Mesendoderm (in vitro differentiated cells): Measurements from ENCODE around the gene ZDHHC18.

Experiments
- DNase-seq: peaks from one replicate; pipeline ENCODE4 v3.0.0; 2013
- H2AK5ac ChIP-seq: 2 replicates; pipeline ENCODE4 v1.6.1; 2013; ENCODE audit warnings: low read length, inconsistent platforms
- H2BK120ac ChIP-seq: 2 replicates; pipeline ENCODE4 v1.6.1; 2013; ENCODE audit warnings: low read depth, mild to moderate bottlenecking, low read length, moderate library complexity, mixed read lengths
- H2BK15ac ChIP-seq: replicated peaks from 2 replicates; pipeline ENCODE4 v1.6.1; 2013; ENCODE audit warnings: low read depth, mild to moderate bottlenecking, moderate library complexity
- H2BK5ac ChIP-seq: 2 replicates; pipeline ENCODE4 v1.6.1; 2013; ENCODE audit warnings: low read length, inconsistent platforms
- H3K18ac ChIP-seq: 2 replicates; pipeline ENCODE4 v1.6.1; 2013; ENCODE audit warnings: mild to moderate bottlenecking, low read length, mixed read lengths
- H3K23ac ChIP-seq: one replicate; pipeline ENCODE4 v1.6.1; 2013; ENCODE audit warnings: low read length
- H3K27ac ChIP-seq: 2 replicates; pipeline ENCODE4 v1.5.1; 2013; ENCODE audit warnings: low read depth, mild to moderate bottlenecking, inconsistent platforms, low read length, moderate library complexity
- H3K27me3 ChIP-seq: 2 replicates; pipeline ENCODE4 v1.6.1; 2013; ENCODE audit warnings: low read length, control low read depth, mild to moderate bottlenecking, inconsistent platforms; ENCODE audit not compliant: insufficient read depth, poor library complexity
- H3K36me3 ChIP-seq: 2 replicates; pipeline ENCODE4 v1.6.1; 2013; ENCODE audit warnings: low read length, inconsistent platforms; ENCODE audit not compliant: control insufficient read depth, insufficient read depth
- H3K4ac ChIP-seq: one replicate; pipeline ENCODE4 v1.6.1; 2013; ENCODE audit warnings: low read depth, mild to moderate bottlenecking, low read length, moderate library complexity
- H3K4me1 ChIP-seq: 2 replicates; pipeline ENCODE4 v1.6.1; 2013; ENCODE audit warnings: low read depth, low read length, inconsistent platforms; ENCODE audit not compliant: control insufficient read depth
- H3K4me2 ChIP-seq: 2 replicates; pipeline ENCODE4 v1.6.1; 2013; ENCODE audit warnings: low read length
- H3K4me3 ChIP-seq: 2 replicates; pipeline ENCODE4 v1.5.1; 2013; ENCODE audit warnings: mild to moderate bottlenecking, low read length
- H3K56ac ChIP-seq: one replicate; pipeline ENCODE4 v1.6.1; 2013; ENCODE audit warnings: low read length
- H3K79me1 ChIP-seq: 2 replicates; pipeline ENCODE4 v1.6.1; 2013; ENCODE audit warnings: low read length, inconsistent platforms
- H3K79me2 ChIP-seq: 2 replicates; pipeline ENCODE4 v1.6.1; 2013; ENCODE audit warnings: mild to moderate bottlenecking, low read length; ENCODE audit not compliant: control insufficient read depth, insufficient read depth
- H3K9ac ChIP-seq: 2 replicates; pipeline ENCODE4 v1.6.1; 2013; ENCODE audit warnings: low read length, inconsistent platforms
- H4K5ac ChIP-seq: one replicate; pipeline ENCODE4 v1.6.1; 2013; ENCODE audit warnings: low read length
- H4K8ac ChIP-seq: one replicate; pipeline ENCODE4 v1.6.1; 2013; ENCODE audit warnings: low read depth, mild to moderate bottlenecking, control low read depth, low read length, moderate library complexity
- WGBS: extraction: QIAGEN DNeasy Blood & Tissue Kit; methylation state at CpG from one replicate; pipeline ENCODE4 v1.1.7; 2013; ENCODE audit warnings: low lambda C conversion rate, missing lambda C conversion rate; ENCODE audit not compliant: insufficient coverage; ENCODE audit errors: extremely low coverage; 5-methylcytosine and 5-hydroxymethylcytosine counted together

Gene ZDHHC18

DNA sequence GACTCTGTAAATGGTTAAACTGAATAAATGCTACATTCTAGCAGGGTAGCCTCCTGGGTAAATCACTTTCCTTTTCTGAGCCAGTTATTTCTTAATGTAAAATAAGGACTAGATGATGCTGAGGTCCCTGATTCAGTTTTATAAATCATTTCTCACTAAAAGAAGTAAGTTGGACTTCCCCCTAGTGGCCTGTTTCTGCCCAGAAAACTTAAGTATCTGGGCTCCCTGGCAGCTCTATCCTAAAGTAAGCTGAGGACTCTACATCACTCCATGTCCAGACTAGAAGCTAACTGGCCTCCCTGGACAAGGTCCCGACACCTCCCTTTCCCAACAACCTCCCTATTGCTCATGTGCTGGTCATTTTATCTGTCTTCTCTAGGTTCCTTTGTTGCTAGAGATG lies 60.6 kb downstream of the ZDHHC18 start:
- Histone ChIP-seq H3K27me3 (no peaks in the 10 kb centered on the region), H2BK5ac (no peak overlapping the region), H3K79me1 (peaks cover 15% of the 10 kb centered on the region), H4K8ac (no peak overlapping the region), H2AK5ac (no peak overlapping the region), H3K4ac (no peak overlapping the region), H3K4me1 (peaks cover 2% of the 10 kb centered on the region), H2BK15ac (no peak overlapping the region), H3K36me3 (peaks cover 20% of the 10 kb centered on the region), H3K27ac (no peak overlapping the region), H4K5ac (no peak overlapping the region), H3K9ac (no peak overlapping the region), H3K18ac (no peak overlapping the region), H3K4me2 (no peak overlapping the region), H3K56ac (no peak overlapping the region), H3K4me3 (no peak overlapping the region), H3K79me2 (peaks cover 11% of the 10 kb centered on the region), H3K23ac (no peak overlapping the region), H2BK120ac (no peak overlapping the region)
- DNase-seq = peak; percentile 46
- WGBS = no CpG with 5 or more reads among the region's 1 CpG

DNA sequence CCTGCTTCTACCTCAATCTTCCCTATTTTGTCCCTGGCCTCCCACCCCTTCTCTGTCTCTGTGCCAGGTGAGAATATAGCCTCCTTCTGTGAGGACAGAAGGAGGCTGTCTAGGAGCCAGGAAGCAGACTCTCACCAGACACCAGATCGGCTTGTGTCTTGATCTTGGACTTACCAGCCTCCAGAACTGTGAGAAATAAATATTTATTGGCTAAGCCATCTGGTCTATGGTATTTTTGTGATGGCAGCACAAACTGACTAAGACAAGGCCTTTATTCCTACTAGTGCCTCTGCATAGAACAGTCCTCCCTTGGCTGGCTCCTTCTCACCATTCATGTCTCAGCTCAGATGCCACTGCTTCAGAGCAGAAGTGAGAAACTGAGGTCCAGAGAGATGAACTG lies 61.7 kb downstream of the ZDHHC18 start:
- WGBS = no CpG with 5 or more reads among the region's 1 CpG
- H3K4me3 ChIP-seq = no peak overlapping the region
- no peaks in the 10 kb centered on the region for H3K27me3 ChIP-seq
- H2AK5ac ChIP-seq = no peak overlapping the region
- H3K36me3 ChIP-seq = peaks cover 17% of the 10 kb centered on the region
- no peak overlapping the region for H4K5ac ChIP-seq
- no peak overlapping the region for H2BK5ac ChIP-seq
- H3K79me1 ChIP-seq = peaks cover 15% of the 10 kb centered on the region
- H2BK120ac ChIP-seq = no peak overlapping the region
- no peak overlapping the region for H3K4me2 ChIP-seq
- no peak overlapping the region for H3K4ac ChIP-seq
- no peak overlapping the region for H3K56ac ChIP-seq
- H3K9ac ChIP-seq = no peak overlapping the region
- H4K8ac ChIP-seq = no peak overlapping the region
- H3K18ac ChIP-seq = no peak overlapping the region
- no peak overlapping the region for H3K27ac ChIP-seq
- no peak for DNase-seq
- H3K4me1 ChIP-seq = peaks cover 2% of the 10 kb centered on the region
- peaks cover 11% of the 10 kb centered on the region for H3K79me2 ChIP-seq
- no peak overlapping the region for H3K23ac ChIP-seq
- H2BK15ac ChIP-seq = no peak overlapping the region

DNA sequence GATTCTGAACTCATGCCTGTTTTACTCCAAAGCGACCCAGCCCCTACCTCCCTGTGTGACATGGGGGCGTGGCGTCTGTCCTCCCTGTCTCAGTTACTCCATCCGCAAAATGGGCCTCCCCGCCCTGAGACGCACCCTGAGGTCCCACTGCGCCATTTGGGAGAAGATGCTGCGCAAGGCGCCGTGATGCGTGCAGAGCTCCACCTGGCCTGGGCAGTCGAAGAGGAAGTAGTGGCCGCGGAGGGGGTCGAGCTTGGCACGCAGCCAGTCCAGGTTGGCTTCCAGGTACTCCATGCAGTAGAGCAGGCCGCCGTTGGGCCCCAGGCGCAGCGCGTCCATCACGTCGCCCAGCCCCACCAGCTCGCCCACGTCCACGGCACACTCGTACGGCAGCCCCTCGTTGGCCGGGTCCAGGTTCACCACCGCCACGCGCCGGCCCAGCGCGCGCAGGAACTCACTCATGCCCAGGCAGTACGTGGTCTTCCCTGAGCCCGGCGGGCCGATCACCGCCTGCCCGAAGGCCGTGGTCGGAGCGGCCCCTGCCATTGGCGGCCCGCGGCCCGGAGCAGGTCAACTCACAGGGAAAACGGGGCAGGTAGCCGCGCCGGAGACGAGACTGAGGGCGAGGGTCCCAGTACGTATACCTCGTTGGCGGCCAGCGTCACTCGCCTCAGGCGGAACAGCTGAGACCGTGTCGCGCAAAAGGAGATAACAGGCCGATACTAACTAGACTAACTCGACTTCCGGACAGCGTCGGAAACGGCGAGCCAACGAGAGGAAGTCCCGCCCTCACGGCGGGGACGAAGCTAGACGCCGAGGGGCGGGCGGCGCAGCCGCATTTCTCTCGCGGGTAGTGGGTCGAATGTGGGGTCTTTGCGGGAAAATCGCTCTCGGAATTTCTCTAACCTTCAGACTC lies 63.3 kb downstream of the ZDHHC18 start, which contains the start of gene GPN2:
TSS of gene GPN2 (minus strand) at position 733 of the 916 bp plus-strand sequence. CDS start at position 546, 187 bp downstream.
- Histone ChIP-seq H3K27me3 (no peaks in the 10 kb centered on the region), H3K18ac (peak within 1 kb of the TSS; percentile 42), H2BK5ac (no peak within 1 kb of the TSS), H3K79me2 (peaks cover 11% of the 10 kb centered on the region), H3K36me3 (peaks cover 12% of the 10 kb centered on the region), H3K56ac (peak within 1 kb of the TSS; percentile 98), H3K4me2 (peak within 1 kb of the TSS; percentile 56), H3K9ac (peak within 1 kb of the TSS; percentile 91), H2AK5ac (peak within 1 kb of the TSS; percentile 1), H2BK120ac (no peak within 1 kb of the TSS), H3K79me1 (peaks cover 15% of the 10 kb centered on the region), H4K8ac (peak within 1 kb of the TSS; percentile 92), H4K5ac (peak within 1 kb of the TSS; percentile 47), H3K27ac (peak within 1 kb of the TSS; percentile 42), H3K4me1 (peaks cover 2% of the 10 kb centered on the region), H2BK15ac (no peak within 1 kb of the TSS), H3K23ac (no peak within 1 kb of the TSS), H3K4me3 (peak within 1 kb of the TSS; percentile 78), H3K4ac (peak within 1 kb of the TSS; percentile 77)
- DNase-seq = peak; percentile 91
- no CpG with 5 or more reads among the region's 89 CpGs for WGBS

DNA sequence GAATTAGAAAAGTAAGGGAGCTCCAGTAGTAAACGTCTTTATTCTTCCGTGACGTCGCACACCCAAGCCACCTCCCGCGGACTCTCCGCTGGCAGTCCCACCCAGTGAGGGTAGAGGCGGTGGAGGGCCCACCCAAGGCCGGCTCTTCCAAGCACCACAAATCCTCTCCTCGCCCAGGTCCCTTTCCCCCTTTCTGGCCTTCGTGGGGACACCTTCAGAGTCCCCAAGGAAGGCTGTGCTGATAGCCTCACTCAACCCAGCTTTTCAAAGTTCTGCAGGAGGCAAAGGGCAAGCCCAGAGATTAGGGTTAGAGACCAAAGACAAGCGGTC lies 63.9 kb downstream of the ZDHHC18 start:
- peak overlapping the region; percentile 81 for H3K9ac ChIP-seq
- H3K18ac ChIP-seq = peak overlapping the region; percentile 42
- peak overlapping the region; percentile 54 for H3K4me2 ChIP-seq
- no peak overlapping the region for H2AK5ac ChIP-seq
- H3K4me3 ChIP-seq = peak overlapping the region; percentile 36
- H3K4me1 ChIP-seq = peaks cover 2% of the 10 kb centered on the region
- peak overlapping the region; percentile 98 for H3K56ac ChIP-seq
- peaks cover 9% of the 10 kb centered on the region for H3K36me3 ChIP-seq
- peak overlapping the region; percentile 92 for H4K8ac ChIP-seq
- WGBS = no CpG with 5 or more reads among the region's 12 CpGs
- H3K23ac ChIP-seq = no peak overlapping the region
- no peak overlapping the region for H2BK15ac ChIP-seq
- H3K79me2 ChIP-seq = peaks cover 11% of the 10 kb centered on the region
- H2BK120ac ChIP-seq = no peak overlapping the region
- H4K5ac ChIP-seq = peak overlapping the region; percentile 47
- H3K79me1 ChIP-seq = peaks cover 15% of the 10 kb centered on the region
- H3K27ac ChIP-seq = peak overlapping the region; percentile 42
- no peak overlapping the region for H2BK5ac ChIP-seq
- H3K4ac ChIP-seq = peak overlapping the region; percentile 77
- DNase-seq = no peak
- H3K27me3 ChIP-seq = no peaks in the 10 kb centered on the region

DNA sequence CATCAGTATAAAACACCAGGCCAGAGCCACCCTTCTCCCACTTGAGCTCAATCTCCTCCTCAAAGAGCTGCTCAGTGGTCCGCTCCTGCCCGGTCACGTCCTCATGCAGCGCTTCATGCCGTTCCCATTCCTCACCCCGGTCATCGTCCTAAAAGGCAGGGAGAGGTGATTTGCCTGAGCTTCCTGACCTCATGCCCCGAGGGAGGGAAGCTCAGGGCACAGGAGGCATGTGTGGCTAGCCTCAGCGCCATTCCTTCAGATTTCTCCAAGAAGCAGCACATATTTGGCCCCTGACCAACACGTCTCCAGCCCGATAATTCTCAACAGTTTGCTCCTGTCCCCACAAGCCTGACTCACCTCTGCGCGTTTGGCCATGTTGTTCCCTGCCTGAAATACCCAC lies 67.8 kb downstream of the ZDHHC18 start:
- Histone ChIP-seq H2BK120ac (no peak overlapping the region), H3K79me2 (peaks cover 9% of the 10 kb centered on the region), H3K4me1 (peaks cover 4% of the 10 kb centered on the region), H3K27me3 (no peaks in the 10 kb centered on the region), H3K4me2 (no peak overlapping the region), H3K23ac (no peak overlapping the region), H3K9ac (no peak overlapping the region), H3K56ac (no peak overlapping the region), H3K27ac (no peak overlapping the region), H3K79me1 (peaks cover 8% of the 10 kb centered on the region), H3K4ac (no peak overlapping the region), H3K18ac (no peak overlapping the region), H4K8ac (no peak overlapping the region), H2AK5ac (no peak overlapping the region), H3K4me3 (no peak overlapping the region), H3K36me3 (peaks cover 4% of the 10 kb centered on the region), H4K5ac (no peak overlapping the region), H2BK15ac (no peak overlapping the region), H2BK5ac (no peak overlapping the region)
- no peak for DNase-seq
- WGBS = no CpG with 5 or more reads among the region's 13 CpGs
